NCI-H345 (cell line): ENCODE results near the gene PSMB11.

Experiments used
- DNase-seq: peaks from one replicate; lab custom pipeline; 2025; lab: John Stamatoyannopoulos, UW

PSMB11 gene

GRCh38 chr14:23015618-23016017 is 26.4 kb upstream of the PSMB11 start:
- no peak for DNase-seq

DNA sequence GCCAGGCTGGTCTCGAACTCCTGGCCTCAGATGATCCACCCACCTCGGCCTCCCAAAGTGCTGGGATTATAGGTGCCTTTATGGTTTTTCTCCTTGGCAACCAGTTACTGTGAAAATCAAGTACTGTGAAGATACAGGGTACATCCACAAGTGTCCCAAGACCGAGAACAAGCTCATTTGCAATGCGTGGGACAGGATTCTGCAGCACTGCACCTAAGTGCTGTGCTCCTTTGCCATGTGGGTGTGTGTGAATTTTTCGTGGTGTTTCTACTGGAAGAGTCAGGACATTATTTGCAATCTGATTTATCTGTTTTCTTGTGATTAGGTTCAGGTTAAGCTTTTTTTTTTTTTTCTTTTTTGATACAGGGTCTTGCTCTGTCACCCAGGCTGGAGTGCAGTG is 24.9 kb upstream of the PSMB11 start:
- no peak for DNase-seq

DNA sequence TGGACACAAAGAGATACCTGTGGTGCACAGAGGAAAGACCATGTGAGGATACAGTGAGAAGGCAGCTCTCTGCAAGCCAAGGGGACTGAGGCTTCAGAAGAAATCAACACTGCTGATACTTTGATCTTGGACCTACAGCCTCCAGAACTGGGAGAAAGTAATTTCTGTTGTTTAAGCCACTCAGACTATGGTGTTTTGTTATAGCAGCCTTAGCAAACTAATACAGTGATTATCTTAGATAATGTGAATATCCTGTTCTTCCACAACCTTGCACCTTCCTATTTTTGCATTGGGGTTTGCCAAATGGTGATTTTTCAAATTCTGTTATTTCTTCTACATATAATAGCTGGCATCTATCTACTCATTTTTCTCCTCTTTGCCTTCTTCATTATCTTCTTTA is 23.9 kb upstream of the PSMB11 start:
- no peak for DNase-seq

- no peak for DNase-seq
Observed at GRCh38 chr14:23020143-23021128, 21.6 kb upstream of the PSMB11 start.

DNA sequence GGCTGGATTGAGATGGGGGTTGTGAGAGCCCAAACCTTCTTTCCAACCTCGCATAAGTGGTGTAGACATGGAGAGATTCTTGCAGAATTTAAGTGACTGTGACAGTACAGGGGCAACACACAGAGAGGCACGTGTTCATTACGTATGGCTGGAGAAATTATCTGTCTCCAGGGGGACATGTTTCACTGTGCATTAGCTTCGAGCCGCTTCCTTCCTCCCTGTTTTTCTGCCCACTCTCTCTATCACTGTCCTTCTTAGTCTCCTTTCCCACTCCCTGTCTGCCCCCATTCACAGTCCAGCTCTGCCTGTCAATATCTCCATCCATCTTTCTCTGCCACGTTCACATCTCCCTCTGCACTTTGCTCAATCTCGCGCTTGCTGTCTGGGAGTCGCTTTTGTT is 20.6 kb upstream of the PSMB11 start:
- no peak for DNase-seq

DNA sequence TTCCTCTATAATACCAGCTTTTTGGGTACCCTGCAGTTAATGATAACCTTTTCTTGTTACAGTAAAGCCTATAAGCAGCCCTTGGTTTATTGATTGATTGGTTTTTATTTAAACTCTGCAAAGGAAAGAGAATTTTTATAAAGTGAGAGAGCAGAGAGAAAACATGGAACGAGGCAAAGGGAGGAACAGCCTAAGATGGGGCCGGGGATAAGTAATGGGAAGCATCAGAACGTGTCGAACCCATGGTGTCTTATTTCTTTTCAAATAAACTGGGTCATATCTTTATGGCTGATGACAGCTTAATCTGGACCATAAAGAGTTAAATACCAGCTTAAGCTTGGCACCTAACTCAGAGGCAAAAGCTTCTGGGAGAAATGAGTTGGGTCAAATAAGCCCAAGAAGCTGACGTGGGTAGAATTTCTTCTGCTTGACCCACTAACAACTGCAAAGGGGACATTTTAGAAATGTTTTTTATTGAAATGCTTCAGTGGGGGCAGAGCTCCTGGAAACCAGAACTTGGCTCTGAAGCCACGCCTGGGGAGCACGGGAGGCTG is 20.0 kb upstream of the PSMB11 start:
- DNase-seq = no peak

GRCh38 chr14:23023022-23023794 is 18.8 kb upstream of the PSMB11 start:
- DNase-seq = no peak

DNA sequence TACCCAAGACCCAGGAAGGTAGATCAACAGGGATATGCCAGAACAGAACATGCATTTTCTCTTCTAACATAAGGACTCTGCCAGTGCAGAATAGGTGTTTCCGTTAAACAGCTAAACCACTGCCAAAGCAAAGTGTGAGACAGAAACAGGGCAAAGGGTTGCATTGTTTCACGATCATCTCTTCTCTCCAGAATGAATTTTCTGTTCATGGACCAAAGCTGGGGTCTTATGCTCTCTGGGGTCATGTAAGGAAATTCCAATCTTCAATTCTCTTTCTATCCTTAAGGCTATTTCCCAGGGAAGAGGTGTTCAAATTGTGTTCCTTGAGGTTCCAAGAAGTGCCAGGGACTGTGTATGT is 18.2 kb upstream of the PSMB11 start:
- DNase-seq = no peak

GRCh38 chr14:23024612-23025075 is 17.4 kb upstream of the PSMB11 start:
- no peak for DNase-seq

DNA sequence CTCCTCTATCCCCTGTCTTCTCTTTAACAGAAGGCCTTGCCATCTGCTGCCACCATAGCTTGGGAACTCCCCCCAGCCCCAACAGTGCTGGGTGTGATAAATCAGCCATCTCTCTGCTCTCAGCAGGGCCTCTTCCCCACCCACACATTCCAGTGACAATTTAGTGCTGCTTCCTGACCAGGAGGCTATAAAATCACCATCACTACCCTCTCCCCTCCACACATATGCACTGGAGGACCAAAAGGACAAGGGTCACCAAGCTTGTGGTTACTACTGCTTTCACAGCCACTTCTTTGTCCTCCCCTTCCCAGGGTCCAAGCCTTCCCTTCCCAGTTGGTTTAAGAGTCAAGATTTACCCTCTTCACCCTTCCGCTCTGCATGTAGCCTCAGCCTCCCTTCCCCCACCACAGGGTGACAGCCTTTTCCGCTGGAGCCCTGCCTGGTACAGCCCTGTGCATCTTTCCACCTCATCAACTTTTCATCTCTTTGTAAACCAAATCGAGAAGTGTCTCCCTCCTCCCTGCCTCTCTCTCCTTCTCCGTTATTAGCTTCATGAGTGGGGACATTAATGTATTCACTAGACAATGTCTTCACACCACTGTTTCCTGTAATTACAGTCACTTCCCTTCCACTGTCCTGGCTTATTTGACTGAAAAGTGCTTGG is 16.7 kb upstream of the PSMB11 start:
- DNase-seq = no peak

DNA sequence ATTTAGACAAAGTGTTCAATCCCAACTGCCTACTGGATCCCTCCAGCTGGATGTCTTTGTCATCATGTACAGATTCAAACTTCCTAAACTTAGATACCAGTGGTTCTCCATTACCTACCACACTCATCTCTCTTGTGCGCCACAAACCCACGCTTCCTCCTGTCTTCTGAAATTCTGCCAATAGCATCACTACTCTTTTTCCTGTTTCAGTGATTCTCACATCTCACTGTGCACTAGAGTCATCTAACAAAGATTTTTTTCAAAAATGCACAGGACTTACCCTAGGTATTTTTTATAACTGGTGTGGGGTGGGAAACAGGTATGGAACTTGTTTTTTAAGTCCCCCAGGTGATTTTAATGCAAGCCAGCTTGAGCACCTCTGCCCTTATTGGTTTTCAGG is 13.2 kb upstream of the PSMB11 start:
- DNase-seq = no peak

DNA sequence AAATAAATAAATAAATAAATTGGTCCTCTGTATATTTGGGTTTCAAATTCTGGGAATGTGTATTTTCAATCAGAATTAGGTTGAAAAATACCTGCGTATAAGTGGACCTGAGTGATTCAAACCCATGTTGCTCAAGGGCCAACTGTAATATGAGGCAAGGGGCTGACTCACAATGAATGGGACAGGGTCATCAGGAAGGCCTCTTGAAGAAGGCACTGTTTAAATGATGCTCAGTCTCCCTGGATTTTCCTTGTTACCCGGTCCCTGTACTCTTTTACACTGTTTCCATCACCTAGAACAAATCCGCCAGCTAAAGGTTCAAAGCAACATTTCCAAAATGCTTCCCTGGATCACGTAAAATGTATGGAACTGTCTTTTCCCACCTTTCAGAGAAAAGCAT is 11.1 kb upstream of the PSMB11 start:
- DNase-seq = no peak

DNA sequence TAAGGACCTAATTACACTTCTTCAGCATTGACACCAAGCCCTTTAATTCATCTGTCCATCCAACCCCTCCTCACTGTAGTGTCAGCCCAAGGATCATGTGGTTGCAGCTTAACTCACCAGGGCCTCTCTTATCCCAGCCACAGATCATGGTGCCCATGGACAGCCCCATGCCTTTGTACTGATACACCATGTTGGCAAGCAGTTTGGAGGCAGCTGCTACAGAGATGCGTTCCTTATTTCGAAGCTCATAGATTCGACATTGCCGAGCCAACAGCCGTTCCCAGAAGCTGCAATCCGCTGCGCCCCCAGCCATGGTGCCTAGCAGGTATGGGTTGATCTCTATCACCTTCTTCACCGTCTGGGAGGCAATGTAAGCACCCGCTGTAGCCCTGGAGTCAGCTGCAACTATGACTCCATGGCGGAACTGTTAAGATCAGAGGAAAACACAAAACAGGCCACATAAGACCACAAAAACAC is 8.7 kb upstream of the PSMB11 start:
- DNase-seq = no peak

DNA sequence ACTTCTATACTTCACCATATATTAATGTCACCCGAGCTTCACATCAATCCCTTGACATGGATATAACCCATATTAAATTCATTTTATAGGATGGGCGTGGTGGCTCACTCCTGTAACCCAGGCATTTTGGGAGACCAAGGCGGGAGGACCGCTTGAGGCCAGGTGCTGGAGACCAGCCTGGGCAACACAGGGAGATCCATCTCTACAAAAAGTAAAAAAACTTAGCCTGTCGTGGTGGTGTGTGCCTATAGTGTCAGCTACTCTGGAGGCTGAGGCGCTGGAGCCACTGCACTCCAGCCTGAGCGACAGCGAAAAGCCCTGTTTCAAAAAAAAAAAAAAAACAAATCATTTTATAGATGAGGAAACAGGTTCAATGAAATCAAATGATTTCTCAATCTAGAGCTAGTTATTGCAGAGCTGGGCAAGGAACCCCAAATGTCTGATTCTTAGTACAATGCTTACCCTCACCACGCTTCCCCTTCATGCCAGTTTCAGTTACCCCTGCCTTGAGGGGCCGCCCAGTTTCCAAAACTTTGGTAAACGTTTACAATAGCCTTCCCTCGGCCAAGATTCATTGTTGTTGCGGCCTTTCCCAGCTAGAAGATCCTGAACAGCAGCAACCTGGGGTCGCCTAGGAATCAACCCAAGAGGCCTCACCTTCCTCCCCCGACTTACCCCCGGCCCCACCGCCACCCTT is 8.1 kb upstream of the PSMB11 start:
- no peak for DNase-seq

DNA sequence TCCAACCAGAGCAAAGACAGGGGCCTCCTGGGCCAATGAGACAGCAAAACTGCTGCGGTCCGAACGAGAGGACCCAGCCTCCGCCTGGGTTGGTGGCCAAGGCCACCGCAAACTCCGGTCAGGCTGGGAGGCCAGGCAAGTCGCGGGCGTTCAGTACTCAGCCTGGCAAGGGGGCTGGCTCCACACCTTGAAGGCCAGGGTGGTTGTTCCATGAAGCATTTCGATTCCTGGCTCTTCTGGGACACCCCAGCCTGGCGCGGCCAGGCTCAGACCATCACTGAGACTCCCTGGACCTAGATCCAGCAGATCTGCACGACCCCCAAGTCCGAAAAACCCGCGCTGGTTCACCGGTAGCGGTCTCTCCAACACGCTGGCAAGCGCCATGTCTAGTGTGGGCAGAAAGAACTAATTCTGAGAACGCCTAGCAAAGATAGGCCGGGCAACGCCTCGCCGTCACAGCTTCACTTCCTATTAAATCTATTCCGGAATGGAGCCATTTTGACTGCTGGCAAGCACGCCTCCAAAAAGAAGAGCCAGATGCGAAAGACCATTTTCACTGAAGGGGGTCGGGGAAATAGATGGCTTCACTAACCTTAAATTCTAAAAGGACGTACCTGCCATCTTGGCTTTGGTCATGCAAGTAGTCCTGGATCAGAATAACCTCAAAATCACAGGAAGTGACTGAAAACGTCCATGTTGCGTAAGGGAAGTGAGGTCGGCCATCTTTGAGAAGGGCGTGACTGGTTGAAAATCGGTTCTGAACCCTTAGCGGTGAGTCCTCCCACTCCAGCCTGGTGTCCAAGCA is 7.3 kb upstream of the PSMB11 start, which contains the start of gene PSMB5:
Gene PSMB5, minus strand, starts transcription at position 403 of the 805 bp plus-strand sequence. Its CDS starts 19 bp downstream, at position 384.
- DNase-seq = no peak

DNA sequence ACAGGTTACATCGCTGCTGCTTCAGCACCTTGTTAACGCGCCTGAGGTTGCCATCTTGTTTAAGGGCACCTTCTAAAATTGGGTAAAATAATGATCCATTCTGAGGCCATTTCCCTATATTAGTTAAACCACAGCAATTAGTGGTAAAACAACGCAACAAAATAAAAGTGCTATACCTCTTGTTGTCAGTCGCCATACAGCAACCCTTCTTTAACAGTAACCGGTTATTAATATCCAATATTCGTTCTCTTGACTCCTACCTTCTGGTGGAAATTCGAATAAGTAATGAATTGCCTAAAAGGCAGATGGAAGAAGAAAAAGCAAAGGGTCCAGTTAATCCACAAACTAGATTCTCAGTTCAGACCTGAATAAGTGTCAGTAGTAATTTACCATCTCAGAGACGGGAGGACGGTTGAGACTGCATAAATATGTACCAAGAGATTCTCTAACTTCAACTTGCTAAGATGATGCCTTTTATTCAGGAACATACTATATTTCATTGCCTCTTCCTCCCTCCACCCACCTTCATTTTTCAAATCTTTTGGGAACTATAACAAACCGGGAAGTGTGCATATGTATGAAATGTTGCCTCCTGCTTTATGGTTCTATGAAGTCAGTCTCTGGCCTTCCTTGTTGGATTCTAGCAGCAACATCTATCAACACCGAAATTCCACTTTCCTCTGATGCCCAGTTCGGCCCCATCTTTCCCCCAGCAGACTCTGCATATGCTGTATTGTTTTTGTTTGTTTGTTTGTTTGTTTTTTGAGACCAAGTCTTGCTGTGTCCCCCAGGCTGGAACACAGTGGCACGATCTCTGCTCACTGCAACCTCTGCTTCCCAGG is 6.5 kb upstream of the PSMB11 start:
- no peak for DNase-seq

DNA sequence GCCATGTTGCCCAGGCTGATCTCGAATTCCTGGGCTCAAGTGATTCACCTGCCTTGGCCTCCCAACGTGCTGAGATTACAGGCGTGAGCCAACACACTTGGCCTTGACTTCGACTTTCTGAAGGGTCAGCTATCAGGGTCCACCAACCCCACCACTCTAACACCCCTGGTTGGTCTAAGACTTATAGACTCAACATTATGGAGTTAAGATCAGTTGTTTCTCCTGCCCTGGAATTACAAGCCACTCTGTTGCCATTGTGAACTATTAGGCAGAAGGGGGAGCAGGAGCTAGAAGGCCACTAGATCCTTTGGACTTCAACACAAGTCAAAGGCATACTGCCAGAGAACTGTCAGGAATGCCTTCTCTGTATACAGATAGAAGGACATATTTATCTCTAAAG is 1.9 kb upstream of the PSMB11 start:
- DNase-seq = no peak

DNA sequence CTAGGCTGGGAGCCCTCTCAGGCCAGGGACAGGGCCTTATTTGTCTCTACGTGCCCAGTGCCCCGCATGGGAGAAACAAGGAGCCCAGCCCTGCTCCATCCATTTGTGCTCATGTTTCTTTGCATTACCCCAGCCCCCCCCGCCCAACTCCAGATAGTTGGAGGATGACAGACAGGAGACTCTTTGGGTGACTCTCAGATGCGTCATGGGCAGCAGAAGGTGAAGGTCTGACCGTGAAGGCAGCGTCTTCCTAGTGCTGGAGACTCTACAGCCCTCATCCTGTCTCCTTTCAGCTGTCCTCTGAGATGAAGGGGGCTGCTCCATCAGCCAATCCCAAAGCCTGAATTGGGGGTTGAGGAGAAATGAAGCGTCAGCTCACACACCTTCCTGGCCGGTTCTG is 283 bp upstream of the PSMB11 start:
- DNase-seq = no peak

DNA sequence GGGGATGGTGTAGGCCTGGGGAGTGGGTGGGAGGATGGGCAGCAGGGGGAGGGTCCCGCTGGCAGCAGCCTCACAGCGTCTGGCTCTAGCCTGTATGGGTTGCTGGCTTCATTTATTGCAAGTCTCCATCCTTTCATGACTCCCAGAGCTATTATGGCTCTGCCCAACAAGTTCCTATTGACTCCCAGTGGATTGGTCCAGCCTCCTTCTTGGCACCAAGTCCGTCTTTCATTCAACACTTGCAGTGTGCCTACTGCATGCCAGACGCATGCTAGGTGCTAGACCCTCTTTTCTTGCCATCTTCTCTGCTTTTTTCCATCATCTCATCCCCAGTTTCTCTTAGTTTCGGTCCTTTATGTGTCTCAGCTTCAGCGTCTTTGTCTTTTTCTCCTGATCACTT is 1.1 kb downstream of the PSMB11 start:
- no peak for DNase-seq

- no peak for DNase-seq
Observed at GRCh38 chr14:23043754-23044153, 1.7 kb downstream of the PSMB11 start.
